ENCODE results near the gene SLCO4C1. TPM values are rescaled to one million over a fixed set of nuclear protein-coding genes. Genes with fewer than 3 reads are reported as not detected.

SLCO4C1 gene
- total and polyA plus RNA-seq, 9 of the 15 experiments (the other 6 are each of a cell fraction or from before 2014, with no cell fraction given): 0.04 to 1.1 (median 0.13) TPM; not detected in 1

- Histone ChIP-seq H3K9me3 (replicated peaks; ENCODE audit: control insufficient read depth, insufficient read depth, low read depth, low read length) (no peaks in the 10 kb centered on the region), H3K4me2 (ENCODE audit: insufficient read depth, low read length) (no peak overlapping the region), H3K79me2 (ENCODE audit: control insufficient read depth, insufficient read depth, low read length) (no peaks in the 10 kb centered on the region), H4K20me1 (replicated peaks; ENCODE audit: control insufficient read depth, insufficient read depth, low read length) (no peaks in the 10 kb centered on the region), H3K4me3 (no peak overlapping the region; the same call in 1 of the 2 replicates), H3K27ac (ENCODE audit: extremely low read depth, low read depth, low read length) (no peak overlapping the region), H2AFZ (ENCODE audit: low read depth, low read length) (no peak overlapping the region), H3K9me1 (ENCODE audit: control insufficient read depth, insufficient read depth, low read length) (no peaks in the 10 kb centered on the region), H3K9ac (ENCODE audit: insufficient read depth in 1 of 2, low read depth in 2 of 2, low read length in 2 of 2) (no peak overlapping the region), H3K27me3 (ENCODE audit: control insufficient read depth in 2 of 2, insufficient read depth in 2 of 2, low read length in 2 of 2) (no peaks in the 10 kb centered on the region), H3K36me3 (ENCODE audit: control insufficient read depth, insufficient read depth, low read length) (no peaks in the 10 kb centered on the region), H3K4me1 (replicated peaks in 1 of 2; ENCODE audit: control insufficient read depth in 2 of 2, insufficient read depth in 2 of 2, low read length in 2 of 2) (no peaks in the 10 kb centered on the region)
- DNase-seq (ENCODE audit: extremely low read depth in 1 of 4, low spot score in 3 of 4): no peak
- no TSS peak for BruUV-seq (replicated peaks)
- no peak for ATAC-seq
- intact Hi-C loops (cut with micrococcal nuclease) (no loop called here), in situ Hi-C loops (cut with MboI) (no loop called here)
- TF ChIP-seq ZNF655 (CRISPR knock-in tag; IDR thresholded peaks at IDR 0.05): no peak
- TF ChIP-seq ZNF766 (CRISPR knock-in tag; conservative IDR thresholded peaks at IDR 0.05): no peak
- no peak for TF ChIP-seq GATAD2A (IDR thresholded peaks at IDR 0.05)
- no peak for TF ChIP-seq LEF1 (IDR thresholded peaks at IDR 0.05)
- TF ChIP-seq DLX4 (CRISPR knock-in tag; IDR thresholded peaks at IDR 0.05): no peak
- no peak for TF ChIP-seq ZNF224 (CRISPR knock-in tag; IDR thresholded peaks at IDR 0.05)
- no peak for TF ChIP-seq NFYB (IDR thresholded peaks at IDR 0.05; ENCODE audit: extremely low read depth, insufficient read length)
- FAIRE-seq: no peak
- 7% methylated on average over 22 of the region's 26 CpGs for WGBS (ENCODE audit: insufficient coverage, low coverage, missing lambda C conversion rate)
- CTCF ChIA-PET (ENCODE audit: low intra/inter-chr PET ratio): no interaction called here
- POLR2A ChIA-PET: no interaction called here
Observed at GRCh38 chr5:102295534-102296177, 428 bp downstream of the SLCO4C1 start.

All from K562 (cell line).